Spleen (tissue), 7 donors: ENCODE measurements around the gene STAT1.

ENCODE experiments used
- CTCF ChIP-seq, 11 experiments: fragments of 200-600 bp in 7 of 11; fragments of 450-650 bp in 4 of 11; sonication (generic) in 4 of 11; IDR thresholded peaks in 8 of 11; conservative IDR thresholded peaks in 3 of 11; 1 replicate in 7 of 11; 2 replicates in 4 of 11; pipeline versions ENCODE4 v1.4.0 to v1.8.0; 2016 to 2021; ENCODE audit warnings: antibody characterized with exemption in 11 of 11, inconsistent platforms in 4 of 11, mild to moderate bottlenecking in 1 of 11
- POLR2A ChIP-seq, 3 donors: fragments of 450-650 bp; IDR thresholded peaks; one replicate each; pipeline ENCODE4 v1.5.1; 2017; ENCODE audit warnings: antibody characterized with exemption in 3 of 3, mild to moderate bottlenecking in 1 of 3
- POLR2AphosphoS5 ChIP-seq, 3 donors: sonication (generic); formaldehyde crosslinking; IDR thresholded peaks; one replicate each; pipeline ENCODE4 v1.5.1; 2017; ENCODE audit warnings: antibody characterized with exemption in 3 of 3
- donor health status: DM: no; HTN: no; CAD: no; lungs with moderate emphysema.
- donor health status: DM: no; HTN: no; CAD: no.
- donor health status: DM: no; HTN: no; CAD: no.

GRCh38 chr2:191038241-191038725 is 24.3 kb upstream of the STAT1 start:
- TF ChIP-seq CTCF (IDR thresholded peaks at IDR 0.05 in 8 of 11, conservative IDR thresholded peaks at IDR 0.05 in 3 of 11), result no peak
- TF ChIP-seq POLR2A (IDR thresholded peaks at IDR 0.05), result no peak
- peak in 1 of 3 donors; percentile 9 for TF ChIP-seq POLR2AphosphoS5 (IDR thresholded peaks at IDR 0.05)
